ENCODE data around the gene BMF. TPM values are rescaled to one million over a fixed set of nuclear protein-coding genes. Genes with fewer than 3 reads are reported as not detected.
"Not testable (repeated sequence)": the region's sequence is repeated elsewhere in the genome, so short reads cannot be mapped to it uniquely, and the experiment has no call there.

The BMF gene
- total RNA-seq, 6 donors from 2014 or later, result 9.9 to 118 (median 26.2) TPM

GRCh38 chr15:40137303-40138200, 28.9 kb upstream of the BMF start:
- ATAC-seq (ENCODE audit: low FRiP score in 2 of 2) (no peak), DNase-seq (no peak)
- Histone ChIP-seq H3K9me3 (no peaks in the 10 kb centered on the region), H3K27me3 (no peaks in the 10 kb centered on the region), H3K36me3 (no peaks in the 10 kb centered on the region), H3K27ac (no peak overlapping the region), H3K4me1 (no peaks in the 10 kb centered on the region), H3K4me3 (no peak overlapping the region)
- TF ChIP-seq POLR2AphosphoS5 (IDR thresholded peaks at IDR 0.05), result no peak
- no peak for TF ChIP-seq POLR2A (IDR thresholded peaks at IDR 0.05)
- 84 to 89% methylated on average over 11 of the region's 11 CpGs for WGBS, 2 donors

DNA sequence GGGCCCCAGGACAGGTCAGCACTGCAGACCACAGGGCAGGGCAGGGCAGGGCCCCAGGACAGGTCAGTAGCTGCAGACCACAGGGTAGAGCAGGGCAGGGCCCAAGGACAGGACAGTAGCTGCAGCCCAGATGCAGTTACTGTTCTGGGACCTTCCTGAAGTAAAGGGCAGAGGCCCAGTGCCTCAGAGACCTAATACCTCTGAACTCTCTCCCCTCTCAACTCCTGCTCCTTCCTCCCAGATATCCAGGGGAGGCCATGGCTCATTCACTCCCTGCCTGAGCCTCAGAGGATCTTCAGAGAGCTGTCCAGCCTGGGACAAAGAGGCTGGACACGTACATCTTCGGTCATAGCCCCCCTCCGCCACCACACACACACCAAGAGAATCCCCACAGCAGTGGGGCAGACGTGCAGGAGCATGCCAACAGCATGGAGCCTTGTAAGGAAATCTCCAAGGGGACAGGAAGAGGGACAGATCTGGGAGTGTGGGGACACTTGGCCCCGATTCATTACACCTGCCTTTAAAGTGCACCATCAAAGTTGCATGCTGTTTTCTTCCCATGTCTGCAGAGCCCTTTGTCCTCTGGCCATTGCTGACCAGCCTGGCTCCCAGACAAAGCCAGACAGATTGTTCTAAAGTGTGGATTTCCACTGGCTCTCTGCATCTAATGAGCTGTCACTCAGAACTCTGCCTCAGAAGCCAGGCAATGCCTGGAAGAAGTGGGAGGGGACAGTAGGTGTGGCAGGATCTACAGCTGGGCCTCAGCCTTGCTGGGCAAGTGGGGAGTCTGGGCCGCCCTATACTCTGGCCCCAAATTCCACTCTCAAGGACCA, 28.0 kb upstream of the BMF start:
- H3K27ac ChIP-seq, result no peak overlapping the region
- WGBS, 2 donors, result 88 to 93% methylated on average over 3 to 6 of the region's 6 CpGs
- DNase-seq (no peak), ATAC-seq (ENCODE audit: low FRiP score in 2 of 2) (no peak)
- H3K4me1 ChIP-seq, result no peaks in the 10 kb centered on the region
- H3K4me3 ChIP-seq, result no peak overlapping the region
- no peaks in the 10 kb centered on the region for H3K27me3 ChIP-seq
- TF ChIP-seq POLR2A (IDR thresholded peaks at IDR 0.05) (no peak), POLR2AphosphoS5 (IDR thresholded peaks at IDR 0.05) (no peak), EP300 (IDR thresholded peaks at IDR 0.05) (no peak)
- TF ChIP-seq, protein P1, sequence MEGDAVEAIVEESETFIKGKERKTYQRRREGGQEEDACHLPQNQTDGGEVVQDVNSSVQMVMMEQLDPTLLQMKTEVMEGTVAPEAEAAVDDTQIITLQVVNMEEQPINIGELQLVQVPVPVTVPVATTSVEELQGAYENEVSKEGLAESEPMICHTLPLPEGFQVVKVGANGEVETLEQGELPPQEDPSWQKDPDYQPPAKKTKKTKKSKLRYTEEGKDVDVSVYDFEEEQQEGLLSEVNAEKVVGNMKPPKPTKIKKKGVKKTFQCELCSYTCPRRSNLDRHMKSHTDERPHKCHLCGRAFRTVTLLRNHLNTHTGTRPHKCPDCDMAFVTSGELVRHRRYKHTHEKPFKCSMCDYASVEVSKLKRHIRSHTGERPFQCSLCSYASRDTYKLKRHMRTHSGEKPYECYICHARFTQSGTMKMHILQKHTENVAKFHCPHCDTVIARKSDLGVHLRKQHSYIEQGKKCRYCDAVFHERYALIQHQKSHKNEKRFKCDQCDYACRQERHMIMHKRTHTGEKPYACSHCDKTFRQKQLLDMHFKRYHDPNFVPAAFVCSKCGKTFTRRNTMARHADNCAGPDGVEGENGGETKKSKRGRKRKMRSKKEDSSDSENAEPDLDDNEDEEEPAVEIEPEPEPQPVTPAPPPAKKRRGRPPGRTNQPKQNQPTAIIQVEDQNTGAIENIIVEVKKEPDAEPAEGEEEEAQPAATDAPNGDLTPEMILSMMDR (IDR thresholded peaks at IDR 0.05), result no peak
- H3K36me3 ChIP-seq, result no peaks in the 10 kb centered on the region
- no peaks in the 10 kb centered on the region for H3K9me3 ChIP-seq

DNA sequence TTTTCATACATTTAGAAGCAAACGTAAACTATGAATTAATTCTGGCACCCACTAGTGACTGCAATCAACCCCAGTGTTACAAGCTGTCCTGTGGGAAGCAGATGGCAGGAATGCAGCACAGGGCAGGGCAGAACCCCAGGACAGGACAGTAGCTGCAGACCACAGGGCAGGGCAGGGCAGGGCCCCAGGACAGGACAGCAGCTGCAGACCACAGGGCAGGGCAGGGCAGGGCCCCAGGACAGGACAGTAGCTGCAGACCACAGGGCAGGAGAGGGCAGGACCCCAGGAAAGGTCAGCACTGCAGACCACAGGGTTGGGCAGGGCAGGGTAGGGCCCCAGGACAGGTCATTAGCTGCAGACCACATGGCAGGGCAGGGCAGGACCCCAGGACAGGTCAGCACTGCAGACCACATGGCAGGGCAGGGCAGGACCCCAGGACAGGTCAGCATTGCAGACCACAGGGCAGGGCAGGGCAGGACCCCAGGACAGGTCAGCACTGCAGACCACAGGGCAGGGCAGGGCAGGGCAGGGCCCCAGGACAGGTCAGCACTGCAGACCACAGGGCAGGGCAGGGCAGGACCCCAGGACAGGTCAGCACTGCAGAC, 27.3 kb upstream of the BMF start:
- not testable (repeated sequence) for H3K27me3 ChIP-seq; H3K27ac ChIP-seq; ATAC-seq (ENCODE audit: low FRiP score in 2 of 2); H3K36me3 ChIP-seq; H3K4me3 ChIP-seq; H3K9me3 ChIP-seq; H3K4me1 ChIP-seq
- DNase-seq, result peak in 1 of 2 donors; percentile 52
- WGBS, 2 donors, result 72 to 86% methylated on average over 1 of the region's 1 CpG

- no peak for ATAC-seq (ENCODE audit: low FRiP score in 2 of 2)
- no peaks in the 10 kb centered on the region for H3K9me3 ChIP-seq
- H3K36me3 ChIP-seq, result no peaks in the 10 kb centered on the region
- no peak overlapping the region for H3K4me3 ChIP-seq
- H3K4me1 ChIP-seq, result no peaks in the 10 kb centered on the region
- WGBS, 2 donors, result 81 to 84% methylated on average over 9 of the region's 9 CpGs
- H3K27ac ChIP-seq, result no peak overlapping the region
- TF ChIP-seq POLR2A (IDR thresholded peaks at IDR 0.05) (no peak), EP300 (IDR thresholded peaks at IDR 0.05) (no peak), POLR2AphosphoS5 (IDR thresholded peaks at IDR 0.05) (no peak)
- TF ChIP-seq, protein P1 (IDR thresholded peaks at IDR 0.05), result no peak
- no peaks in the 10 kb centered on the region for H3K27me3 ChIP-seq
- no peak for DNase-seq
Measured at GRCh38 chr15:40134885-40135284, 26.2 kb upstream of the BMF start.

GRCh38 chr15:40133544-40133943, 24.9 kb upstream of the BMF start:
- H3K4me1 ChIP-seq, result no peaks in the 10 kb centered on the region
- ATAC-seq (ENCODE audit: low FRiP score in 2 of 2) (no peak), DNase-seq (no peak)
- no peaks in the 10 kb centered on the region for H3K27me3 ChIP-seq
- H3K36me3 ChIP-seq, result no peaks in the 10 kb centered on the region
- H3K4me3 ChIP-seq, result no peak overlapping the region
- 85 to 88% methylated on average over 13 of the region's 13 CpGs for WGBS, 2 donors
- H3K27ac ChIP-seq, result no peak overlapping the region
- no peak for TF ChIP-seq POLR2A (IDR thresholded peaks at IDR 0.05)
- TF ChIP-seq, protein P1 (IDR thresholded peaks at IDR 0.05), result no peak
- TF ChIP-seq EP300 (IDR thresholded peaks at IDR 0.05), result no peak
- TF ChIP-seq POLR2AphosphoS5 (IDR thresholded peaks at IDR 0.05), result no peak
- H3K9me3 ChIP-seq, result no peaks in the 10 kb centered on the region

All from upper lobe of left lung (tissue), 6 donors.